Measurements from ENCODE around the gene CIAO3. TPM values are rescaled to one million over a fixed set of nuclear protein-coding genes. Genes with fewer than 3 reads are reported as not detected.

CIAO3 gene
- total RNA-seq (2014; rRNA removed; shearing (Covaris generic)): 45.1 and 47.5 TPM in 2 replicates

DNA sequence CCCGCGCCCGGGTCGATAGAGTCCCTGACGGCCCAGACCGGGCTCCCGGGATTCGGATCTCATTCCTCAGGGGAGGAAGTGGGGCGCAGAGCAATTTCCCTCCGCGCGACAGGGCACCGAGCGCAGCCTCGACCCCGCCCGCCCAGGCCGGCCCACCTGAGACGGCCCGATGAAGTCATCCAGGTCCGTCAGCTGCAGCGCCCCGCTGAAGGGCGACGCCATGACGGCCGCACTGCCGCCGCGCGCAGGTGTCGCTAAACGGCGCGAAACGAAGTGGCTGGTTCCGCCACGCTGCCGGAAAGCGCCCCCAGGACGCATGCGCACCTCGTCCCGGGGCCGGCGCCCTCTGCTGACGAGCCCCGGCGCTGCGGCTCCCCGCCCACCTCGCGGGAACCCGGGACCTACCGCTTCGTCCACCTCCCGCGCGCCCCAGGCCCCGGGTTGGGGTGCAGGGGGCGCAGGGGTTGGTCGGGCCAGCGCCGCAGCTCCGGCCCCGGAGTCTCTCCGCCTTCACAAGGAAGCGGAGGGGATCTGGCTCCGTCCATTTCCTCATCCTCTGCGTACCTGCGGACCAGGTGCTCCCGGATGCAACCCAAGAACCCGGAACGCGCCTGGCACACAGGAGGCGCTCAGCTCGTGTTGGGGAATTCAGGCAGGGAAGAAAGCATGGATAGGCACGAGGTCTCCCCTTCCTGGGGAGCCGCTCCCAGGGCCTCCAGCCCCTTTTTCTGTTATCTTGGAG is at the start of gene CIAO3:
CIAO3 (minus strand) TSS at position 234 of the 742 bp plus-strand sequence; CDS start at position 222, 12 bp downstream.
- DNase-seq (ENCODE audit: low spot score): peak; percentile 82

DNA sequence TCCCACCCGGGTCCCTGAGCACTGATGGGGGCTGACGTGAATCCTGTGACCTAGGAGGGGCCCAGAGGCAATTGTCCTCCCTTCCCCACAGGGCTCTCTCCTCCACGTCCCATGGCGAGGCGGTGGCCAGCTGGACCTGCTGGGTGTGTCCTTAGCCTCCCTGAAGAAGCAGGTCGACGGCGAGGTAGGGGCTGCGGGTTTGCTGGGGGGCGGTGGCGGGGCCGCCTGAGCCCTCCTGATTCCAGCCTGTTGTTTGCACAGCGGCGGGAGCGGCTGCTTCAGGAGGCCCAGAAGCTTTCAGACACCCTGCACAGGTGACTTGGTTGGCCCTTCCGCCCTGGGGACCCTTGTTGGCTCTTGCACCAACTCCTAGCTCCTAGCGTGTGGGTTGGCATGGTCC is 49.3 kb upstream of the CIAO3 start:
- no peak for DNase-seq (ENCODE audit: low spot score)

DNA sequence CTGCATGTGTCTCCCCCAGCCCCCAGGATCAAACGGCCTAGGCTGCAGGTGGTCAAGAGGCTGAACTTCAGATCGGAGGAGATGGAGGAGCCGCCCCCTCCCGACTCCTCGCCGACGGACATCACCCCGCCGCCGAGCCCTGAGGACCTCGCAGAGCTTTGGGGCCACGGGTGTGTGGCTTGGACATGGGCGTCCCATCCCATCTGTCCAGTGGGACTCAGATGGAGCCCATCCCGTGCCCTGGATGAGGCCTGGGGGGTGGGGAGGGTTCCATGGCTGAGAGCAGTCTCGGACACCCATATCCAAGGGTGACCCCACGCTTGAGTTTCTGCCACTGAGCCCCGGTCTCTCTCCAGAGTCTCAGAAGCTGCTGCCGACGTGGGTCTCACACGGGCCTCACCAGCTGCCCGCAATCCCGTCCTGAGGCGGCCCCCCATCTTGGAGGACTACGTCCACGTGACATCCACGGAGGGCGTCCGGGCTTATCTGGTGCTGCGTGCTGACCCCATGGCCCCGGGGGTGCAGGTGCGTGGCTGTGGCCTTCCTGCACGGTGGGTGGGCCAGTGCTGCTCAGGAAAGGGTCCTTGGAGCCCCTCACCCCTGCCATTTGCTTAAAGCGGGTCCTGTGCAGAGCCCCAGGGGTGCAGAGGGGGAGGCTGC is 48.5 kb upstream of the CIAO3 start:
- no peak for DNase-seq (ENCODE audit: low spot score)

DNA sequence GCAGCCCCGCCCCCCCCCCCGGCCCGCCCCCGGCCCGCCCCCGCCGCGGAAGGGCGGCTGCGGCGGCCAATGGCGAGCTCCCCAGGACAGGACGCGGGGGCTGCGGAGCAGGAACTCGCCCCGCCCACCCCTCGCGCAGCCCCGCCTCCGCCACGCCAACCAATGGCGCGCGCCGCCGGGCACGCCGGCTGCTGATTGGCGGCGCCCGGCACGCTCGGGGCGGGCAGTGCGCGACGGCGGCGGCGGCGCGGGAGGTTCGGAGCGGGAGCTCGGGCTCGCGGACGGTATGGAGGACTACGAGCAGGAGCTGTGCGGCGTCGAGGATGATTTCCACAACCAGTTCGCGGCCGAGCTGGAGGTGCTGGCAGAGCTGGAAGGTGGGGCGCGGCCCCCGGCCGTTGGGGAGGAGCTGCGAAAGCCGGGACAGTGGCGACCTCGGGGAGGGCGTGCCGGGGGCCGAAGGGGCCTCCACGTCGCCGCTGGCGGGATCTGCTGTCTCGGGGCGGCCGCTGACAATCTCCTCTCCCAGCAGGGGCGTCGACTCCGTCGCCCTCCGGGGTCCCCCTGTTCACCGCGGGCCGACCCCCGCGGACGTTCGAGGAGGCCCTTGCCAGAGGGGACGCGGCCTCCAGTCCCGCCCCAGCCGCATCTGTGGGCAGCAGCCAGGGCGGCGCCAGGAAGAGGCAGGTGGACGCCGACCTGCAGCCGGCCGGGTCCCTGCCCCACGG is 47.8 kb upstream of the CIAO3 start, which contains the start of gene CHTF18:
CHTF18 (plus strand) TSS at position 222 of the 728 bp plus-strand sequence; CDS start at position 287, 65 bp downstream.
- peak; percentile 81 for DNase-seq (ENCODE audit: low spot score)

DNA sequence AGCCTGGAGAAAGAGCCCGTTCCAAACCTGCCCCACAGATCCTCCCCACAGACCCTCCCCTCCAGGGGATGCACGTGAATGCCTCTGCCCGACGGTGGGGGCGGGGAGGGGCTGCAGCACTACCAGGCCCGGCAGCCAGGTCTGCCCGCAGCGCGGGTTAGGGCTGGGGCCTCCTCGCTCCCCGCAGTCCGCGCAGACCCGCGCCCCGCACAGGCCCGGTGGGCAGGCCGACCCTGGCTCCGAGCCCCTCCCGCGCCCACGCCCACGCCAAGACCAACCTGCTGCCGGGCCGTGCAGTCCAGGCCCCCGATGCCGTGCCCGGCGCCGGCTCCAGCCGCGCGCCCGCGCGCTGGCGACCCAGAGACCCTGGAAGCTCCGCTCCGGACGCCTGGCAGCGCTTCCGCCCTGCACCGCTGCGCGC is 47.2 kb upstream of the CIAO3 start, which contains the start of gene RPUSD1:
RPUSD1 (minus strand) TSS at position 404 of the 421 bp plus-strand sequence. CDS start 644 bp downstream, outside the sequence.
- DNase-seq (ENCODE audit: low spot score): no peak

DNA sequence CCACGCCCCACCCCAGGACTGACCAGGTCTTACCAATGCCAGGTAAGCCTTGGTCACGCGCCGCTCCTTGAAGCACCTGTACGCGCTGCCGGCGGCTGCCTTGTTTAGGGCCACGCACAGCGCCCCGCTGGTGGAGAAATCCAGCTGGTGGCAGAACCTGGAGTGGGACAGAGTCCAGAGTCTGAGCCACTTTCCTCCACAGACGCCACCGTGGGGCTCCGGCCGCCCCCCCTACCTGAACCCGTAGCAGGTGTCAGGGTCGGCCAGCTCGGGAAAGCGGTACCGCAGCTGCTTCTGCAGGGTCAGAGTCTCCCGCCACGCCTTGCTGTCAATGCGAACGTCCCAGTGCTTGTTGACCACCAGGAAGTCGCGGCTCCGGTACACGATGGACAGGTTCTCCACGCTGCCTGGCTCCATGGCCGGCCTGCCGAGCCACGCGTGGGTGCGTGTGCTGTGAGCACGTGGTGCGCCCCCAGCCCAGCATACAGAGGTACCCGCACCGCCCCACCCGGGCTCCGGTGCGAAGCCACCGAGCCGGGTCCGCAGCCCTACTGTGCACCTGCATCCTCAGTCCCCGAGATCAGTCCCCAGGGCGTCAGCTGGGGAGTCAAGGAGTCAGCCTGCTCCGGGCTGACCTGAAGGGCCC is 46.6 kb upstream of the CIAO3 start:
- DNase-seq (ENCODE audit: low spot score): no peak

DNA sequence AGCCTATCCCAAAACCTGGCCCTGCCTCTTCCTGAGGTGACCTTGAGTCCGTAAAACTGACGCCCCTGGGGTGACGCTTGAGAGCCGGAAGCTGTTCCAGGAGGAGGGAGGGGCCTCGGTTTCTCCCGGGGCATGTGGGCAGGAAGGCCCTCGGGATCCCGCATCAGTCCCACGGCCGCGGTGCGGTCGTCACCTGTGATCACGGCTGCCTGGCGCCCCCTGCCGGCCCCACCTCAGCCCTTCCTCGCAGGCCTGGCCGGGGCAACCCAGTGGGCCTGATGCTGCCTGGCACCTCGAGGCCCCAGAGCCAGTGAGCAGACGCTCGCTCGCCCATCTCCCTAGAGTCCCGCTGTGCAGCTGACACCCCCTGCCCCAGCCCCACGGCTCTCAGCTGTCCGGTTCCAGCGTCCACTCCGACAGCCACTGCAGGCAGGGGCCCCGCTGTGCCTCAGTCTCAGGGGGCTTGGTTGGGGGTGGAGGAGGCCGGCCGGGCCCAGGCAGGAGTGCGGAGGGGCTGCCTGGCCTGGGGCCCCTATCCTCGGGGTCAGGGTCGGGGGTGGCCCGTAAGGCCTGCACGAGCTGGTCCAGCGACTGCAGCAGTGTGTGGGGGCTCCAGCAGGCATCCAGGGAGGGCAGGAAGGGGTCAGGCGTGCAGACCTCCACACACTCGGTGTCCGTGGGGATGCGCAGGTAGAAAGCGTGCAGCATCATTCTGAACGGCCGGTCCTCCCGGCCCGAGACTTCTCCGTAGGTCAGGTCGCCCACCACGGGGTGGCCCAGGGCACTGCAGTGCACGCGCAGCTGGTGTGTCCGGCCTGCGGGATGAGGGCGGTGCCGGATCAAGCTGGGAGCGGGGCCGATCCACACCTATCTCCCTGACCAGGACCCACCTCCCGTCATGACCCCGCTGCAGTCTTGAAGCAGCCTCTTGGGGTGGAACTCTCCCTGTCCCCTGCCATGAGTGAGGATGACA is 45.1 kb upstream of the CIAO3 start:
- no peak for DNase-seq (ENCODE audit: low spot score)

DNA sequence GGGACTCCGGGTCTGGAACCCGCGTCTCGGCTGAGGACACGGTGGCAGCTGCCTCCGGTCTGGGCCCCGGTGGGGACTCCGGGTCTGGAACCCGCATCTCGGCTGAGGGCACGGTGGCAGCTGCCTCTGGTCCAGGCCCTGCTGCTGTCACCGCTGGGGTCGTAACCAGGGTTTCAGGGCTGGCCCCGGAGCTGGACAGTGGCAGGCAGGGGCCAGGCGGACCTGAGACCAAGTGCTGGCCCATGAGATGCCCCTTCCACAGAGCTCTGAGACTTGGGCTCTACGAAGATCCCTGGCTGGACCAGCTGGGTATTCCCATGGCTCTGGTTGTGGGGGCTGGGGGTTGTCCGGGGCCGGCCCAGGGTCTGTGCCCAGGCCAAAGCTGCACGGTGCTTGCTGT is 43.6 kb upstream of the CIAO3 start:
- DNase-seq (ENCODE audit: low spot score): no peak

DNA sequence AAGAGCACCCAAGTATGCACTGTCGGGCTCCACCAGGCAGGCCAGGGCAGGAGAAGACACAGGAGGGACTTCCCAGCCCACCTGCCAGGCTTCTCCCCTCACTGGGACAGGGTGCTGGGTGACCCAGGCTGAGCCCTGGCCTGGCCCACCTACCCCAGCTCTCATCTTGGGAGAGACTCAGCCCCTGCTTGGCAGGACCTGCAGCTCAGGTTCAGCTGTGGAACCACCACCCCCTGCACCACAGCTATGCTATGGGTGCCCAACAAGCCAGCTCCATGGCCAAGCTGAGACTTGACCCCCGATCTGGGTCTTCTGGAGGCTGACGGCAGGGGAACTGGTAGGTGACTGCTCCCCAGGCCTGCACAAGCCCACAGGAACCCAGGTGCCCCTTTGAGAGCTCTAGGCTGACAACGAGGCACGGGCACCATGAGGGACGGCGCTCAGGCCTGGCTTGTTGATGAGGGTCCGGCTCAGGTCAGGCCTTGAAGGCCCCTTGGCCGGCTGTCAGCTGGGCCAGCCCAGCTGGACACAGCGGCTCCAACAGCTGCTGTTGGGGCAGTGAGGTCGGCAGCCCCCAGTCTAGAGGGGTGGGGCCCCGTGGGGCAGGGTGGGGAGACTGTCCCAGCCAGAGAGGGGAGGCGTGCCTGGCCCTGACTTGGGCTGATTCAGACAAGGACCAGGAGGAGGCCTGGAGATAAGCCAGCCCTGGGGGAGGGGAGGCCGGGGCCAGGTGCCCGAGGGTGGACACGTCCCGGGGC is 42.8 kb upstream of the CIAO3 start:
- DNase-seq (ENCODE audit: low spot score): no peak

DNA sequence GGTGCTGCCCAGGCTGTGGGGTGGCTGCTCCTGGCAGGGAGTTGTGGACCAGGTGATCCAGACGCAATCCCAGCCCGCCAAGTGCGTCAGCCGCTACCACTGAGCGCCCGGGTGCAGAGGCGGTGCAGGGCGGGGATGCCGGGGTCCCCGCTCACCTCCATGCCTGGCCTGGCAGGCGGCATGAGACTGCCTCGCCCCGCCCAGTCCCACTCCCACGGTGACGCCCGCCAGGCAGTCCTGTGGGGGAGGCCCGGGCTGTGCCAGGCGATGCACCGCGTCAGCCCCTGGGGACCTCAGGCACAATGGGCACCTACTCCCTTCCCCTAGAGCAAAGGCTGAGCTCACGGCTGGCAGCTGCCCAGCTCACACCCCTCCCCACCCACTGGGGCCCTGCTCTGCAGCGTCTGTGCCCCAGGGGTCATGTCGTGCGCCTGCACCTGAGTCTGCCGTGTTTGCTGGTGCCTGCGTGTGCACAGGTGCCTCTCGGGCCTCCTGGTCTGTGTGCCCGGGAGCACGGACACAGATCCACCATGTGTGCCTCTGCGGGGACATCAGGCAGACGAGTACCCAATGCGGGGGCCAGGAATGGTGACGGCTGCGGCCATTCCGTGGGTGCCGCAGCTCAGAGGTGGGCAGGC is 42.1 kb upstream of the CIAO3 start:
- no peak for DNase-seq (ENCODE audit: low spot score)

DNA sequence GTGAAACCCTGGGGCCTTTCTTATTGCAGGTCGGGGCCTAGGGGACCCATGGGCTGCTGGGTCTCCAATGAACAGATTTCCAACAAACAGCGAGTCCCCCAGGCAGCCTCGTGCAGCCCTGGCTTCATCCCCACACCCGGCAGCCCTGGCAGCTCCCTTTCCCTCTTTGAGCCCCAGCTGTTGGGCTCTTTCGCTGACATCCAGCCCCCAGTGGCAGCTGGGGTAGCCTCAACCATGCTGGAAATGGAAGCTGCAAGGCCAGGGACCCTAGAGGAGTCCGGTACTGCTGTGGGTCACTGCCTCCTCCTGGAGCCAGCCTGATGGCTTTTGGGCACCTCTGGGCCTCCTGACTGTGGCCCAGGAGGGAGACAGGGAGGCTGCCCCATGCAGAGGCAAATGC is 41.5 kb upstream of the CIAO3 start:
- DNase-seq (ENCODE audit: low spot score): no peak

DNA sequence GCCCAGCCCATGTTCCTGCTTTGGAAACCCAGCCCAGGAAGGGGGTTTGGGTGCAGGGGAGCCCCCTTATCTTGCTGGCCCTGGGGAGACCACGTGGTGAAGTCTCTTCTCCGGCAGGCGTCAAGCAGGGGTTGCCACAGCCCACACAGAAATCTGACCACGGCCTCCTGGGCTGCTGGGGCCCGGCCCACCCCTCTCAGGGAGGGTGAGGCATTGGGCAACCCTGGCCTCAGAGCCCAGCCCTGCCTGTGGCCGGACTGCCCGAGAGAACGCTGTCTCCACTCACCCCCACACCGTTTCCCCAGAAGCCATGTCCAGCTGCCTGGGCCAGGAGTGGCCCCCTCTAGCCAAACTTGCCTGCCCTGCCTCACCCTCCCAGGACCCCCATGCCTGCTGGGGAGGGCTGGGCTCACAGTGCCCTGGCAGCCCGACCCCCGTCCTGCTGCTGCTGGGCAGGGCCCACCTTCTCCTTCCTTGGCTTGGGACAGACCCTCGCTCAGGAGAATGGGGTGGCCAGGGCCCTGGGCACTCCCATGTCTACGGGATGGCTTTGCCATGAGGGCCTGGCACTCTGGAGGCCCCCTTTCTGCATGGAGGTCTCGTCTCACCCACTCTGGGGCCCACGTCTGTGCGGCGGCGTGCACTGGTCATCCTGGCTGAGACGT is 40.7 kb upstream of the CIAO3 start:
- no peak for DNase-seq (ENCODE audit: low spot score)

DNA sequence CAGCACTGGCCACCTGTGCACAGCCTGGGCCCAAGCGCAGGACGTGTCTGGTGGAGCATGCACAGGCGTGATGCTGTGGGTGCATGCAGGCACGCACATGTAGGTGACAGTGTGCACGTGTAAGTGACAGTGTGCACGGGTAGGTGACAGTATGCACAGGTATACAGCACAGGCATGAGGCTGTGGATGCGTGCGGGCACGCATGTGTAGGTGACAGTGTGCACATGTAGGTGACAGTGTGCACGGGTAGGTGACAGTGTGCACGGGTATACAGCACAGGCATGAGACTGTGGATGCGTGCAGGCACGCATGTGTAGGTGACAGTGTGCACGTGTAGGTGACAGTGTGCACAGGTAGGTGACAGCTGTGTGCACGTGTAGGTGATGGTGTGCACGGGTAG is 39.5 kb upstream of the CIAO3 start:
- DNase-seq (ENCODE audit: low spot score): no peak

DNA sequence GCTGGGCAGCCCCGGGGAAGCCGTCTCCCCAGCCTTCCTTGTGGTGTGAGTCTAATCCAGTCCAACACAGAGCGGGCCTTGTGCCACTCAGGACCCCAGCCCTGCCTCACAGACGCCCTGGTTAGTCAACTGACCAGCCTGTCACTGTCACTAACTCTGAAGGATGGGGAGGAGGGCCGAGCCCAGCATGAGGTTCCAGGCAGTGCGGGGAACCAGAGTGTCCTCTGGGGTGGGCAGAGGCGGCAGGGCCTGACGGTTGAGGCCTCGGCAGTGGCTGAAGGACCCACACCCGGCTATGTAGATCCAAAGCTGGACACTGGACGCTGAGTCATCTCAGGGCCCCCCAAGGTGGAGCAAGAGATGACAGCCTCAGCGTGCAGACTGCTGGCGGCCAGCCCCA is 38.8 kb upstream of the CIAO3 start:
- DNase-seq (ENCODE audit: low spot score): no peak

DNA sequence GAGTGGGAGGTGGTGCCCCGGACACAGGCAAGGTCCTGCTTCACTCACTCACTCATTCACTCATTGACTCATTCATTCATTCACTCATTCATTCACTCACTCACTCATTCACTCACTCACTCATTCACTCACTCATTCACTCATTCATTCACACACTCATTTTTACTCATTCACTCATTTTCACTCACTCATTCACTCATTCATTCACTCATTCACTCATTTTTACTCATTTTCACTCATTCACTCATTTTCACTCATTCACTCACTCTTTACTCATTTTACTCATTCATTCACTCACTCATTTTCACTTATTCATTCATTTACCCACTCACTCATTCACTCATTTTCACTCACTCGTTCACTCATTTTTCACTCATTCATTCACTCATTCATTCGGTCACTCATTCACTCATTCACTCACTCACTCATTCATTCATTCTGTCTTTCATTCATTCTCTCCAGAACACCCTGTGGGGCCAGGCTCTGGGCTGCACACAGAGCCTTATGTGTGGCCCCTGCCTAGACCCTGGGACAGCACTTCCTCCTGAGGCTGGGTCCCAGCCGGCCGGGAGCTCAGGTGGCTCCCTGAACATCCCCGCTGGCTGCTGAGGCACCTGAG is 38.2 kb upstream of the CIAO3 start:
- no peak for DNase-seq (ENCODE audit: low spot score)

DNA sequence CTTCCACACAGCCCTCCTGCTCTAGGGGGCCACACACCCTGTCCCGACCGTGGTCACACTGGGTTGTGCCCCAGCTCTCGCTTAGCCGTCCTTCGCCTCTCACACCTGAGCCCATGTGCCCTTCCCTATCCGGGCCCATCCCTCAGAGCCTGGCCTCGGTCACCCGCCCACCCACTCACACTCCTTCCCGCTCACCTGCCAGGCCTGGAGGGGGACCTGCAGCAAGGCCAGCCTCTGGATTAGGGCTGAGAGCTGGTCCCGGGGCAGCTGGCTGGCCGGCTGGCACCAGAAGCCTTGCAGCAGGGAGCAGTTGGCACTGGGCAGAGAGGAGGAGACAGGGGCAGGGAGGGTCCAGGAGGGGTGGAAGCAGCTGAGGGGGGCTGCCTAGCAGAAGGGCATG is 37.6 kb upstream of the CIAO3 start:
- no peak for DNase-seq (ENCODE audit: low spot score)

DNA sequence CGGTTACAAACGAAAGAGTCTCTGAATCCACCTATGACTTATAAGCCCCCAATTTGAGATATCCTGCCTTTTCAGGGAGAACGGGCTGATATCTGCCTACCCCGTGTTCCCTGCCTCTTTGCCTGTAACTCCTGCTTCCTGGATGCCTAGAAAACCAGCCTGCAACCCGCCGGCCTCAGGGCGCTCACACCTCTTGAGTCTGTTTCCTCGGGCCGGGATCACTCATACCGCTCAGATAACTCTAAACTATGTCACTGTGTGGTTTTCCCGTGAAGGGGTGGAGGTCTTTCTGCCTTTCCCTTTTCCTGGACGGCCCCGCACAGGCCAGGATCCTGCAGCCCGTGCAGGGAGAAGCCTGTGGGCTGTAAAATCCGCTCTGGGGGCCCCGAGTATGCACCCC is 37.0 kb upstream of the CIAO3 start:
- DNase-seq (ENCODE audit: low spot score): peak; percentile 49

DNA sequence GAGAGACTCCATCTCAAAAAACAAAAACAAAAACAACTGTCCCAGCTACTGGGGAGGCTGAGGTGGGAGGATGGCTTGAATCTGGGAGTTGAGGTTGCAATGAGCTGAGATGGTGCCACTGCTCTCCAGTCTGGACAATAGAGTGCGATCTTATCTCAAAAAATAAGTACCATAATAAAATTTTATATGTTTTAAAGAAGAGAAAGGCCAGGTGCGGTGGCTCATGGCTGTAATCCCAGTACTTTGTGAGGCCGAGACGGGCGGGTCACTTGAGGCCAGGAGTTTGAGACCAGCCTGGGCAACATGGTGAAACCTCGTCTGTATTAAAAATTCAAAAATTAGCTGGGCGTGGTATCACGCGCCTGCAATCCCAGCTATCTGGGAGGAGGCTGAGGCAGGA is 36.0 kb upstream of the CIAO3 start:
- DNase-seq (ENCODE audit: low spot score): no peak
